Activated CD4-positive, alpha-beta memory T cell treated with anti-CD3 and anti-CD28 coated beads, Interleukin-2, amount 10 ng/mL, durations not matched to agents 7 days and 5 days (primary cell): Measurements from ENCODE around the gene UPK3A. TPM values are rescaled to one million over a fixed set of nuclear protein-coding genes. Genes with fewer than 3 reads are reported as not detected.

Experiments used
- CTCF ChIA-PET: fragments of 350-600 bp; sonication (Branson Sonifier 250); formaldehyde crosslinking; loops from one replicate; lab custom pipeline; 2021; ENCODE audit warnings: antibody characterized with exemption, inconsistent platforms; lab: Charles Lee
- POLR2A ChIA-PET: fragments of 350-600 bp; sonication (Branson Sonifier 250); formaldehyde crosslinking; loops from one replicate; lab custom pipeline; 2021; ENCODE audit warnings: antibody characterized with exemption; lab: Charles Lee
- DNase-seq: peaks from one replicate; pipeline ENCODE4 v3.0.0-alpha.2; 2020
- H3K27ac Mint-ChIP-seq: one replicate; pipeline ENCODE4 v1.8.0; 2021; ENCODE audit warnings: mild to moderate bottlenecking, mixed read lengths
- H3K27me3 Mint-ChIP-seq: one replicate; pipeline ENCODE4 v1.8.0; 2021; ENCODE audit warnings: mixed read lengths
- H3K36me3 Mint-ChIP-seq: one replicate; pipeline ENCODE4 v1.8.0; 2021; ENCODE audit warnings: low read depth, mixed read lengths
- H3K4me1 Mint-ChIP-seq: one replicate; pipeline ENCODE4 v1.8.0; 2021; ENCODE audit warnings: mixed read lengths
- H3K4me3 Mint-ChIP-seq: one replicate; pipeline ENCODE4 v1.8.0; 2021; ENCODE audit warnings: mild to moderate bottlenecking, mixed read lengths
- H3K9me3 Mint-ChIP-seq: one replicate; pipeline ENCODE4 v1.8.0; 2021; ENCODE audit warnings: mixed read lengths
- total RNA-seq, 2 experiments: library from RNA; stranded (reverse); gene quantifications; one replicate each; pipeline ENCODE4 v1.2.3, GENCODE V29; 2021

UPK3A gene
- not detected for total RNA-seq

- Mint-ChIP-seq H3K4me1 (peaks cover 6% of the 10 kb centered on the region), H3K27ac (no peak within 1 kb of the TSS), H3K27me3 (peaks cover 24% of the 10 kb centered on the region), H3K4me3 (no peak within 1 kb of the TSS), H3K36me3 (no peaks in the 10 kb centered on the region), H3K9me3 (no peaks in the 10 kb centered on the region)
- ChIA-PET POLR2A (no interaction called here), CTCF (no interaction called here)
- peak; percentile 52 for DNase-seq
Measured at GRCh38 chr22:45284705-45285262, at the start of gene UPK3A. Gene UPK3A (plus strand): TSS chr22:45284949. CDS start chr22:45285014, 65 bp downstream.

GRCh38 chr22:45235101-45235777 is 49.5 kb upstream of the UPK3A start:
- peaks cover 4% of the 10 kb centered on the region for H3K36me3 Mint-ChIP-seq
- no peaks in the 10 kb centered on the region for H3K27me3 Mint-ChIP-seq
- no peak for DNase-seq
- H3K4me3 Mint-ChIP-seq: no peak overlapping the region
- ChIA-PET POLR2A (no interaction called here), CTCF (no interaction called here)
- peaks cover 9% of the 10 kb centered on the region for H3K4me1 Mint-ChIP-seq
- no peak overlapping the region for H3K27ac Mint-ChIP-seq
- no peaks in the 10 kb centered on the region for H3K9me3 Mint-ChIP-seq

GRCh38 chr22:45235851-45236342 is 48.9 kb upstream of the UPK3A start:
- Mint-ChIP-seq H3K4me3 (no peak overlapping the region), H3K27me3 (no peaks in the 10 kb centered on the region), H3K36me3 (peaks cover 4% of the 10 kb centered on the region), H3K9me3 (no peaks in the 10 kb centered on the region), H3K27ac (no peak overlapping the region), H3K4me1 (peaks cover 9% of the 10 kb centered on the region)
- DNase-seq: no peak
- ChIA-PET CTCF (no interaction called here), POLR2A (no interaction called here)

- Mint-ChIP-seq H3K27ac (no peak overlapping the region), H3K9me3 (no peaks in the 10 kb centered on the region), H3K4me1 (peaks cover 20% of the 10 kb centered on the region), H3K4me3 (no peak overlapping the region), H3K27me3 (no peaks in the 10 kb centered on the region), H3K36me3 (peaks cover 4% of the 10 kb centered on the region)
- POLR2A ChIA-PET: interaction anchor here (1.2 kb wide), 1 partner anchor 74 kb away, joined by 4 read pairs; the partner anchor contains the start of gene NUP50
- CTCF ChIA-PET: no interaction called here
- DNase-seq: no peak
Measured at GRCh38 chr22:45237065-45237990, 47.4 kb upstream of the UPK3A start.

GRCh38 chr22:45238076-45238956 is 46.4 kb upstream of the UPK3A start:
- DNase-seq: no peak
- ChIA-PET POLR2A (interaction anchor here (1.2 kb wide), 1 partner anchor 75 kb away, joined by 4 read pairs; the partner anchor contains the start of gene NUP50), CTCF (no interaction called here)
- H3K36me3 Mint-ChIP-seq: peaks cover 4% of the 10 kb centered on the region
- H3K27ac Mint-ChIP-seq: no peak overlapping the region
- H3K4me3 Mint-ChIP-seq: peak overlapping the region; percentile 33
- peaks cover 21% of the 10 kb centered on the region for H3K4me1 Mint-ChIP-seq
- no peaks in the 10 kb centered on the region for H3K27me3 Mint-ChIP-seq
- H3K9me3 Mint-ChIP-seq: no peaks in the 10 kb centered on the region

GRCh38 chr22:45238957-45239680 is 45.6 kb upstream of the UPK3A start:
- H3K36me3 Mint-ChIP-seq: peaks cover 4% of the 10 kb centered on the region
- no peaks in the 10 kb centered on the region for H3K27me3 Mint-ChIP-seq
- ChIA-PET CTCF (no interaction called here), POLR2A (interaction anchor here (1.2 kb wide), 1 partner anchor 76 kb away, joined by 4 read pairs; the partner anchor contains the start of gene NUP50)
- H3K9me3 Mint-ChIP-seq: no peaks in the 10 kb centered on the region
- peak overlapping the region; percentile 88 for H3K4me3 Mint-ChIP-seq
- H3K27ac Mint-ChIP-seq: no peak overlapping the region
- peaks cover 22% of the 10 kb centered on the region for H3K4me1 Mint-ChIP-seq
- DNase-seq: no peak

- CTCF ChIA-PET: no interaction called here
- DNase-seq: no peak
- peak overlapping the region; percentile 88 for H3K4me3 Mint-ChIP-seq
- H3K36me3 Mint-ChIP-seq: peaks cover 4% of the 10 kb centered on the region
- H3K27me3 Mint-ChIP-seq: no peaks in the 10 kb centered on the region
- POLR2A ChIA-PET: no interaction called here
- no peaks in the 10 kb centered on the region for H3K9me3 Mint-ChIP-seq
- H3K27ac Mint-ChIP-seq: no peak overlapping the region
- H3K4me1 Mint-ChIP-seq: peaks cover 22% of the 10 kb centered on the region
Measured at GRCh38 chr22:45239681-45240051, 45.1 kb upstream of the UPK3A start.

GRCh38 chr22:45240104-45240809 is 44.5 kb upstream of the UPK3A start:
- peak overlapping the region; percentile 88 for H3K4me3 Mint-ChIP-seq
- peaks cover 28% of the 10 kb centered on the region for H3K4me1 Mint-ChIP-seq
- no peaks in the 10 kb centered on the region for H3K27me3 Mint-ChIP-seq
- DNase-seq: peak; percentile 53
- H3K9me3 Mint-ChIP-seq: no peaks in the 10 kb centered on the region
- CTCF ChIA-PET: no interaction called here
- no peak overlapping the region for H3K27ac Mint-ChIP-seq
- H3K36me3 Mint-ChIP-seq: peaks cover 4% of the 10 kb centered on the region
- POLR2A ChIA-PET: no interaction called here

GRCh38 chr22:45240810-45241631 is 43.7 kb upstream of the UPK3A start, which contains the start of gene KIAA0930:
Gene KIAA0930 (minus strand): TSS chr22:45240894. CDS start chr22:45240703, 191 bp downstream.
- Mint-ChIP-seq H3K4me3 (peak within 1 kb of the TSS; percentile 88), H3K4me1 (peaks cover 29% of the 10 kb centered on the region), H3K27ac (peak within 1 kb of the TSS; percentile 76), H3K36me3 (peaks cover 4% of the 10 kb centered on the region), H3K27me3 (no peaks in the 10 kb centered on the region), H3K9me3 (no peaks in the 10 kb centered on the region)
- ChIA-PET CTCF (no interaction called here), POLR2A (no interaction called here)
- peak; percentile 86 for DNase-seq

GRCh38 chr22:45242778-45243191 is 42.0 kb upstream of the UPK3A start:
- no peaks in the 10 kb centered on the region for H3K36me3 Mint-ChIP-seq
- POLR2A ChIA-PET: no interaction called here
- no peak overlapping the region for H3K4me3 Mint-ChIP-seq
- no peaks in the 10 kb centered on the region for H3K27me3 Mint-ChIP-seq
- CTCF ChIA-PET: no interaction called here
- no peak overlapping the region for H3K27ac Mint-ChIP-seq
- DNase-seq: no peak
- H3K4me1 Mint-ChIP-seq: peaks cover 45% of the 10 kb centered on the region
- H3K9me3 Mint-ChIP-seq: no peaks in the 10 kb centered on the region

GRCh38 chr22:45244916-45245315 is 39.8 kb upstream of the UPK3A start:
- ChIA-PET POLR2A (no interaction called here), CTCF (no interaction called here)
- Mint-ChIP-seq H3K4me3 (no peak overlapping the region), H3K27ac (no peak overlapping the region), H3K9me3 (no peaks in the 10 kb centered on the region), H3K4me1 (peaks cover 58% of the 10 kb centered on the region), H3K36me3 (no peaks in the 10 kb centered on the region), H3K27me3 (no peaks in the 10 kb centered on the region)
- no peak for DNase-seq
